NT2/D1 (cell line): Measurements from ENCODE around the gene OGFOD3.
"Not testable (repeated sequence)": the region's sequence is repeated elsewhere in the genome, so short reads cannot be mapped to it uniquely, and the experiment has no call there.

Source experiments
- DNase-seq: peaks from one replicate; pipeline ENCODE4 v3.0.0-alpha.2; 2011; ENCODE audit warnings: low read depth, low spot score
- H3K27me3 ChIP-seq: 2 replicates; pipeline ENCODE4 v1.6.0; 2011; ENCODE audit warnings: mild to moderate bottlenecking; ENCODE audit not compliant: insufficient read length, insufficient read depth
- H3K36me3 ChIP-seq: 2 replicates; pipeline ENCODE4 v1.6.1; 2011; ENCODE audit warnings: mild to moderate bottlenecking, low read length, mixed read lengths; ENCODE audit not compliant: insufficient read depth, insufficient read length
- H3K4me1 ChIP-seq: 2 replicates; pipeline ENCODE4 v1.5.1; 2011; ENCODE audit not compliant: insufficient read depth, insufficient read length
- H3K4me3 ChIP-seq: 2 replicates; pipeline ENCODE4 v1.5.1; 2011; ENCODE audit warnings: low read depth; ENCODE audit not compliant: insufficient read length
- H3K9ac ChIP-seq: 2 replicates; pipeline ENCODE4 v1.6.0; 2011; ENCODE audit warnings: low read depth; ENCODE audit not compliant: insufficient read length
- H3K9me3 ChIP-seq: 2 replicates; pipeline ENCODE4 v1.5.1; 2011; ENCODE audit warnings: mild to moderate bottlenecking, low read length; ENCODE audit not compliant: insufficient read depth
- SUZ12 ChIP-seq: IDR thresholded peaks from 2 replicates; pipeline ENCODE4 v1.6.1; 2011; ENCODE audit not compliant: insufficient read length, insufficient read depth; ENCODE audit errors: extremely low read depth
- YY1 ChIP-seq: IDR thresholded peaks from 2 replicates; pipeline ENCODE4 v1.6.1; 2011; ENCODE audit not compliant: insufficient read length, insufficient read depth
- ZNF274 ChIP-seq: IDR thresholded peaks from 2 replicates; pipeline ENCODE4 v1.6.1; 2011; ENCODE audit warnings: mild to moderate bottlenecking, low read depth, low read length

The OGFOD3 gene

DNA sequence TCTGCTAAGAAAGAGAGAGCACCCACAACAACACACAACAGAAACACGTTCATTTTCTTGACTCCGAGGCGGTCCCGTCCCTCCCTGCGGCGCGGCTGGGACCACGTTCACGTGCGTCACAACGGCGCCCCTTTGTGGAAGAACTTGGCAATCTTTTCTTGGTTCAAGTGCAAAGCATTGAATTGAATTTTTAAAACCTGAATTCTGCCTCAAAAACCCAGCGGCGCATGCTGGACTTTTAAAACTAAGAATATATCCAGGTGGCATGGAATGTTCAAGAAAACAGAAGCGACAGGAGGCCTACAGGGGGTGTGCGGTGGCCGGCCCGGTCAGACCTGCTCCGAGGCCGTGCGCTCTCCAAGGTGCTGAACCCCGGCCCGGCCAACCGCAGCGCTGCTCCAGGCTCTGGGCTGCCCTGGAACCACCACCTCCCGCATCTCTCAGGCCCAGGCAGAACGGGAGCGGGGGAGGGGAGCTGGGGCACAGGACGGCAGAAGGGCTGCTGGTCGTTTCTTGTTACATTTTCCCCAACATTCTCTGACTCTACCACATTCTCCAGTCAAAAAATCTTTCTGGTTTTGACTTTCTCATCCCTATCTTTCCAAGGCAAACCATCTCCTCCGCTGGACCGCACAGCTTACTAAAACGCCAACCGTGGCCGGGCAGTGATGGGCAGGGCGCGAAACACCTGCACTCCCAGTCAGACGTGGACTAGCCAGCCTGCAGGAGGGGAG, 3.7 kb downstream of the OGFOD3 start:
- DNase-seq: peak; percentile 71

DNA sequence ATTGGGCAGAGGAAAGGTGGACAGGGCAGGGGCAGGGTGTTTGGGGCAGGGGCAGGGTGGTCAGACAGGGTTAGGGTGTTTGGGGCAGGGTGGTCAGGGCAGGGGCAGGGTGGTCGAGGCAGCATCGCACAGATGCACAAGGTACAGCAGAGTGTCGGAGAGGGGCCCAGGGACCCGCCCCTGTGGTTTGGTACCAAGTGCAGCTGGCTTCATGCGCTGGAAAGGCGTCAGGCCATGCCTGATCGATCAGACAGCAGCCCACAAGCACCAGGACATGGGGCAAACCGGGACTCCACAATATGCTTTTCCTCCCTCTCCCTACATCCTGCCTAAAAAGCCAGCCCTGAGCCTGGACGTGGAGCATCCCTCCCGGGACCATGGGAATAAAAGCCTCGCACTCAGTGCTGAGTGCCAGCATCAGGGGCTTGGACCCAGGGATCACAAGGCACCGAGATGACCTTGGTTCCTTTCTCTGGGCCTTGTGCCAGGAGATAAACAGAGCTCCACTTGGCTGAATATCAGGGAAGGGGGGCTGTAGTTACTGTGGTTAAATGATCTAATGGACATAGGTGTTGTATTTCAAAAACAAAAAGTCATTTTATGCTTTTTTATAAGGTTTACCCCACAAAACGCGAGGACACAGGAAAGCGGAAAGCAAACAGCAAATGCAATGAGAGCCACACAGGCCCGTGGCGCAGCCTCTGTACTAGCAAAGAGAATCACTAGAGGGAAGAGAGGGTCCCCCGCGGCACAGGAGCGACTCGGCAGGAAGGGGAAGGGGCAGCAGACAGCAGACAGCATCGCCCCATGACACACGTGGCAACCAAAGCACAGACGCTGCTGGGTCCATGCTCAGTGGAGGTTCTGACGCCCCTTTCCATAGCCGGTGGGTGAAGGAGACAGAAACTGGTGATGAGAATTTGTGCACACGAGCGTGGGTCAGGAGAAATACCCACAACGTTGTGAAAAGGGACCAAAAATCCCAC, 5.6 kb downstream of the OGFOD3 start:
- Histone ChIP-seq H3K9ac (no peak overlapping the region), H3K4me3 (no peak overlapping the region), H3K36me3 (peaks cover 27% of the 10 kb centered on the region), H3K9me3 (no peaks in the 10 kb centered on the region), H3K27me3 (no peaks in the 10 kb centered on the region), H3K4me1 (peaks cover 10% of the 10 kb centered on the region)
- TF ChIP-seq YY1 (no peak), ZNF274 (no peak), SUZ12 (no peak)
- DNase-seq: no peak

More for the DNA sequence above, 3.7 kb downstream of the OGFOD3 start:
- H3K9me3 ChIP-seq: no peaks in the 10 kb centered on the region
- H3K36me3 ChIP-seq: peaks cover 19% of the 10 kb centered on the region
- no peak overlapping the region for H3K4me3 ChIP-seq
- no peaks in the 10 kb centered on the region for H3K27me3 ChIP-seq
- no peak for TF ChIP-seq SUZ12
- TF ChIP-seq ZNF274: no peak
- TF ChIP-seq YY1: no peak
- no peak overlapping the region for H3K9ac ChIP-seq
- peaks cover 10% of the 10 kb centered on the region for H3K4me1 ChIP-seq

DNA sequence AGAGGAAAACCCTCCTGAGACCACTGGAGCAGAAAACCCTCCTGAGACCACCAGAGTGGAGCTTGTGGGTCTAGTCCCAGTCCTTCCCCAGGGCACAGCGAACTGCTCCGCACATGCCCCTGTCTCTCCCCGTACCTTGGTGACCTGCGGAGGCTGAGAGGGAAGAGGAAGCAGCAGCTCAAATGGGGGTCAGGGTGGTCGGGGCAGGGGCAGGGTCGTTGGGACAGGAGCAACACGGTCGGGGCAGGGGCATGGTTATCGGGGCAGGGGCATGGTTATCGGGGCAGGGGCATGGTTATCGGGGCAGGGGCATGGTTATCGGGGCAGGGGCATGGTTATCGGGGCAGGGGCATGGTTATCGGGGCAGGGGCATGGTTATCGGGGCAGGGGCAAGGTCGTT, 6.3 kb downstream of the OGFOD3 start:
- Histone ChIP-seq H3K4me1 (peaks cover 10% of the 10 kb centered on the region), H3K36me3 (peaks cover 27% of the 10 kb centered on the region)
- not testable (repeated sequence) for DNase-seq, H3K9ac ChIP-seq, H3K9me3 ChIP-seq, H3K4me3 ChIP-seq, H3K27me3 ChIP-seq

DNA sequence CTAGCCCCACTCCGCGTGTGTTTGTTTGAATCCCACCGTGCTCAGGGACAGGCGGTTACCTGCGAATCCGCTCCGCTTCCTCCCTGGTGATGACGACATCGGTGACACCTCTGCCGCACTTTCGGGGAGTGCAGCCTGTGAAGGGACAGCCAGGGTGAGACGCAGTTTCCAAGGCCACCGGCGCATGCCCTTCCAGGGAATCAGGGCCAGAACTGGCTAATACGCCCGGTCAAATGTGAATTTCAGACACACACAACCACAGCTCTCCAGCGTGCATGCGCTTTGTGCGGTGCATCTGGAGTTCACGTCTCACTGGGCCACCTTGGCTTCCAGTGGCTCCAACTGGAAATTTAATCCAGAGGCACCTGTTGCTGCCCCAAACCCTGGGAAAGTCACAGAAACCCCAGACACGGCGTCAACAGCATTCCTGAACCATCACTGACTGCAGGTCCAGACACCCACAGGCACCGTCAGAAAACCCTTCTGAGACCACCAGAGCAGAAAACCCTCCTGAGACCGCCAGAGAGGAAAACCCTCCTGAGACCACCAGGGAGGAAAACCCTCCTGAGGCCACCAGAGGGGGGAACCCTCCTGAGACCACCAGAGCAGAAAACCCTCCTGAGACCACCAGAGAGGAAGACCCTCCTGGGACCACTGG, 6.9 kb downstream of the OGFOD3 start:
- Histone ChIP-seq H3K4me1 (peaks cover 10% of the 10 kb centered on the region), H3K9ac (no peak overlapping the region), H3K9me3 (no peaks in the 10 kb centered on the region), H3K4me3 (no peak overlapping the region), H3K36me3 (peaks cover 27% of the 10 kb centered on the region), H3K27me3 (no peaks in the 10 kb centered on the region)
- no peak for DNase-seq
- TF ChIP-seq ZNF274 (no peak), YY1 (no peak), SUZ12 (no peak)

DNA sequence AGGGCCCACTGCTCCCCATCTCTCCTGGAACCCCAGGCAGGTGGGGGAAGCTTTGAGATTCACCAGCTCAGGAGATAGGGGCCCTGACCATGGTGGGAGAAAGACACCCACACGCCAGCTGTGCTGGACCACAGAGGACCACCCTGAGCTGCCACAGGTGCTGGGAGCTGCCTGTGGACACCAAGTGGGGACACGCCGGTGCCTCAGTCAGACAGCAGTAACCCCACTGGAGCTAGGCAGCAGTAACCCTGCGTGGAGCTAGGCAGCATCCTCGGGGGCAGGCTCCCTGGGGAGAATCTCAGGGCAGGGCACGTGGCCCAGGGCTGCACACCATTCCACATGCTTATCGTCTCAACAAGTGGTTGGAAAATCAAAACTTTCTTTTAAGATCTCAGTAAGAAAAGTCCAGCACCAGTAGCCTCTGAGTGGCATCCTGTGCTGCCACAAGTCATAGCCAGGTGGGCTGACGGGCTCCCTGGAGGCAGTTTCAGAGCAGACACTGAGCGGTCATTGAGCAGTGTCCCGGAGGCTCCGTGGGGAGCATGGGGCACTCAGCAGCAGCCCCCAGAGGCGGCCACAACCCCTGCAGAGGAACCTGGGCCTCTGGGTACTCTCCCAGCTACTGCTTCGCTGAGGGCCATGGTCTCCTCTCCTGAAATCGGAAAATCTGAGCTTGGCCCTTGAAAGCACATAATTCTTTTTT, 8.2 kb downstream of the OGFOD3 start:
- H3K4me3 ChIP-seq: no peak overlapping the region
- TF ChIP-seq ZNF274 (no peak), SUZ12 (no peak), YY1 (no peak)
- H3K4me1 ChIP-seq: peaks cover 9% of the 10 kb centered on the region
- H3K36me3 ChIP-seq: peaks cover 29% of the 10 kb centered on the region
- H3K9me3 ChIP-seq: no peaks in the 10 kb centered on the region
- no peak overlapping the region for H3K9ac ChIP-seq
- no peaks in the 10 kb centered on the region for H3K27me3 ChIP-seq
- no peak for DNase-seq

DNA sequence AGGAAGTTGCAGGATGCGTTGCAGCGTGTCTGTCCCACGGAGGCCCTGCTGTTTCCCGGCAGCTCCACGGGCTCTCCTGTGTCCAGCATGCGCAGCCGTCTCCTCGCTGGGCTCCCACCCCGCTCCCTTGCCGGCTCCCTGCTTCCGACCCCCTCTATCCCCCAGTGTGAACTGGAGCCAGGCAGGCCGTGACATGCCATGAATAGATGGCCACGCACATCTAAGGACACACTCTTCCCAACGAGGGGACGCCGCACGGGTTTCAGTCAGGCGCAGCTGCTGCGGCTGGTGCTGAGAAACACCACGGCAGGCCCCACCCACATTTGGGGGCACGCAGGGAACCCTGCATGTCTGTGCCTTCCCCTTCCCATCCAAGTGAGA, 9.5 kb downstream of the OGFOD3 start:
- Histone ChIP-seq H3K4me3 (no peak overlapping the region), H3K27me3 (no peaks in the 10 kb centered on the region), H3K9me3 (no peaks in the 10 kb centered on the region), H3K4me1 (peaks cover 4% of the 10 kb centered on the region), H3K36me3 (peaks cover 30% of the 10 kb centered on the region), H3K9ac (no peak overlapping the region)
- no peak for TF ChIP-seq SUZ12
- no peak for TF ChIP-seq ZNF274
- no peak for TF ChIP-seq YY1
- no peak for DNase-seq
